Astrocyte of the hippocampus (primary cell): Measurements from ENCODE around the gene VPREB3.
A peak's percentile ranks its signal among the peaks of the same experiment; 100 is the strongest.

Source experiments
- DNase-seq: peaks from one replicate; pipeline ENCODE4 v3.0.0; 2011; ENCODE audit warnings: low read depth, low spot score

VPREB3 gene

GRCh38 chr22:23764899-23765881, 11.0 kb upstream of the VPREB3 start:
- no peak for DNase-seq

DNA sequence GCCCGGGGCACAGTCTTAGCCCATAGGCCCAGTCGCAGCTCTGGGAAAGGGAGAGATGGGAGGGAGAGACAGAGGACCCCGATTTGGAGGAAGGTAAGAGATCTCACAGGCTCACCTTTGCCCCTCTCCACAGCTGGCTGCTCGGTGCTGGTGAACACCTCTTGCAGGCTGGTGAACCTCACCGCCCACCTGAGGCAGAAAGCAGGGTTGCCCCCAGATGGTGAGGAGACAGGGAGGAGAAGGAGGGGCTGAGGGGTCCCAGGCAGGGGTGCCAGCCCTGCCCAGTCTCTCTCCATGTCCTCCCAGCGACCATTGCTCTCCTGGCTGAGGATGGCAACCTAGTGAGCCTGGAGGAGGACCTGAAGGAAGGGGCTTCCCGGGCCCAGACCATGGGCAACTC, 9.7 kb upstream of the VPREB3 start:
- DNase-seq: no peak

DNA sequence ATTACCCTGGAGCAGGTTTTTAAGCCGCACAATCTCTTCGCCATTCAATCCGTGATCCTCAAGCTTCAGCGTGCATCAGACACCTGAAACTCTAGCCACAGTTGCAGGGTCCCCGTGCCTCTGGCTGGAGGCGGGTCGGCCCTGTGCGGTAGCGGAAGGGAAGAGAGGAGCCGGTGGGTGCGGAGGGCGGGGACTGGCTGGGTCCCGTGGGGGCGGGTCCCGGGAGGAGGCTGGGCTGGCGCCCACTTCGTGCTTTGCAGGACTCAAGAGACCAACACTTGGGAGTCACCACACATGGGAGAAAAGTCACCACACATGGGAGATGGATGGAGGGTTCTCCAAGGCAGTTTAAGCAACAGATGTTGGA, 9.3 kb upstream of the VPREB3 start:
- DNase-seq: no peak

GRCh38 chr22:23762842-23763578, 8.8 kb upstream of the VPREB3 start, which contains the start of gene C22orf15:
Gene C22orf15 (plus strand): TSS chr22:23762990. CDS start chr22:23763307, 317 bp downstream.
- DNase-seq: no peak

GRCh38 chr22:23760056-23760455, 5.8 kb upstream of the VPREB3 start:
- no peak for DNase-seq

DNA sequence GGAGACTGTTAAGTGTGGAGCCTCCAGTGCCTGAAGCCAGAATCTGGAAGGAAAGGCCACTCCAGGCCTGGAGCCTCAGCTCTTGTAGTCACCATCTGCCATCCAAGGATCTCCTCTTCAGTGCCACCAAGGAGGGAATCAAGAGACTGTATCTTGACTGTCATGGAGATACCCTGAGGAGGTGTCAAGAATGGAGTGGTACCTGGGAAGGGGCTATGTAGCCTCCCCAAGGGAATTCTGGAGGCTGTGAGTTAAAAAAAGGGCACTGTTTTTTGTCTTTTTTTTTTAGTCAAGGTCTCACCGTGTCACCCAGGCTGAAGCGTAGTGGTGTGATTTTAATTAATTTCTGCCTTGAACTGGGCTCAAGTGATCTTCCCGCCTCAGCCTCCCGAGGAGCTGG, 5.3 kb upstream of the VPREB3 start:
- DNase-seq: no peak

- DNase-seq: no peak
Observed at GRCh38 chr22:23756891-23757290, 2.7 kb upstream of the VPREB3 start.

DNA sequence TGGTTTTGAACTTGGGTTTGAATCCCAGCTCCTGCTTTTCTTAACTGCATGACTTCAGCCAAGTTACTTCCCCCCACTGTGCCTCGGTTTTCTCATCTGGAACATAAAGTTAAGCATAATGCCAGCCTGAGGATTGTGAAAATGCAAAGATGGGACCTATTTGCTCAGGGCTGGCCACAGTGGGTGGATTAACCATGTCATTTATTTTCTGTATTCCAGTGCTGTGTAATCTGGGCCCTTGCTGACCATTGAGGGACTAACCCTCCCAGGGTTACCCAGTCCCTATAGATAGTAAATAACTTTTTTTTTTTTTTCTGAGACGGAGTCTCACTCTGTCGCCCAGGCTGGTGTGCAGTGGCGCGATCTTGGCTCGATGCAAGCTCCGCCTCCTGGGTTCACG, 1.5 kb upstream of the VPREB3 start:
- DNase-seq: no peak

DNA sequence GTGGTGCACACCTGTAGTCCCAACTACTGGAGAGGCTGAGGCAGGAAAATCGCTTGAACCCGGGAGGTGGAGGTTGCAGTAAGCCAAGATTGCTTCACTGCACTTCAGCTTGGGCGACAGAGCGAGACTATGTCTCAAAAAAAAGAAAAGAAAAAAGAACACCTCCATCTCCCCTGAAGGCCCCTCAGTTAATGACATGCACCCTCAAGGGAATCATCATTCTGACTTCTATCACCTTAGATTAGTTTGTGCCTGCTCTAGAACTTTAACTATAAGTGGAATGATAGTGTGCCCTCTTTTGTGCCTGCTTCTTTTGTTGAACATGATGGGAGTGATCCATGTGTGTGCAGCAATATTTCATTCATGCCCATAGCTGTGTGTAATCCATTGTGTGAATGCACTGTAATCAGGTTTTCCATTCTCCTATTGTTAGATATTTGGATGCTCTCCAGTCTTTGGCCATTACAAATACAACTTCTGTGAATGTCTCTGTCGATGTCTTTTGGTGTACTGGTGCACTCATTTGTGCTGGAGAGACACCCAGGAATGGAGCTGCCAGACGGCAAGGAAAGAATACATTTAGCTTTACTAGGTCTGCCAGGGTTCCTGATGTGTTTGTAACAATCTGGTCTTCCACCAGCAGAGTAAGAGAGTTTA, 883 bp upstream of the VPREB3 start:
- DNase-seq: peak; percentile 26

GRCh38 chr22:23753385-23753784, 840 bp downstream of the VPREB3 start:
- no peak for DNase-seq

GRCh38 chr22:23752750-23753149, 1.5 kb downstream of the VPREB3 start:
- no peak for DNase-seq

GRCh38 chr22:23752090-23752691, 2.0 kb downstream of the VPREB3 start:
- DNase-seq: no peak

DNA sequence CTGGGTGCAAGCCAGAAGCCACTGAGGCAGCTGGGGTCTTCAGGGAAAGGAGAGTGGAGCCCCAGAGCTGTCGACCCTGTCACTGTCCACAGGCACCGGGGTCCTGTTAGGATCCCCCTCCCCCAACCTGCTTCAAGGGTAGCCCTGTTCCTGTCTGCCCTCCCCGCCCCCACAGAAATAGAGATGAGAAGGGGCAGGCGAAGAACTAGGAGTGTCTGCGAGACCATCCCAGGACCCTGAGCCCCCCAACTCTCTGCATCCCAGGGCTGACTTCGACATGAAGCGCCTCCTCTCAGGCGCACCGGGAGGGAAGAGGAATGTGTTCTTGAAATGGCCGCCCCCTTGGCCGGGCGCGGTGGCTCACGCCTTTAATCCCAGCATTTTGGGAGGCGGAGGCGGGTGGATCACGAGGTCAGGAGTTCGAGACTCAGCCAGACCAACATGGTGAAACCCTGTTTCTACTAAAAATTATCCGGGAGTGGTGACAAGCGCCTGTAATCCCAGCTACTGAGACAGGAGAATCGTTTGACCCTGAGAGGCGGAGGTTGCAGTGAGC, 2.7 kb downstream of the VPREB3 start:
- no peak for DNase-seq

GRCh38 chr22:23750714-23751440, 3.3 kb downstream of the VPREB3 start, which contains the start of gene ZNF70:
Gene ZNF70 (minus strand): TSS chr22:23751112. CDS start chr22:23745140, 5,972 bp downstream.
- DNase-seq: peak; percentile 94

DNA sequence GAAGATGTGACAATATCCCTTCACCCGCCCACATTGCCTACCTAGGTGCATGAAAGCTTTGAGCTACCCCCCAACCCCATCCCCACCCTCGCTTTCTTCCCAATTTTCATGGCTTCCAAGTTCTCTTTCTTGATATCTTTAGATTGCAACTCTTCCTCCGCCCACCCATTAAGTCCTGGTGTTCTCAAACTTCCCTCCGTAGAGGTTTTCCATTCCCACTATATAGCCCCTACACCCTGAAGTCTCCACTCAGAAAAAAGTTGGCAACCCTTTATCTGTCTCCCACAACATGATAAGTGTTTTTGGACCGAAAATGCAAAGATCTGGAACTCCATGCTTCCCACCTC, 3.9 kb downstream of the VPREB3 start:
- DNase-seq: peak; percentile 12

- DNase-seq: peak; percentile 55
Observed at GRCh38 chr22:23749841-23750301, 4.4 kb downstream of the VPREB3 start.

DNA sequence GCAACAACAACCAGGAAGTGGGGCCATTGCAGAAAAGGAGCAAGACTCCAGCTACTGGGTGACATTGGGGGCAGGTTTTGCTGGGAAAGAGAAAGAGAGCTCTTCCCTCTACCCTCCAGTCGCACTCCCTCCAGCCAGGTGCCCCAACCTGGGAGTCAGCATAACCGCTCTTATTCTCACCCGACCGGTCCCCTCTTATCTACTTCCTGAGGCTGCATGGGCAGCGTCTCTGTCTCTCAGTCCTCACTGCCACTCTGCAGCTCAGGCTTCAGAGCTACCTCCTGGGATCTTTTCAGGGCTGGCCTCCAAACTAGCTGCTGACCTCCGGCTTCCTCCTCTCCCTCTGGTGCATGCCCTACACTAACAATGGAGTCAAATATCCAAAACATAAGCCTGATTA, 8.4 kb downstream of the VPREB3 start:
- DNase-seq: no peak

- no peak for DNase-seq
Observed at GRCh38 chr22:23744485-23744884, 9.7 kb downstream of the VPREB3 start.

GRCh38 chr22:23744001-23744400, 10.2 kb downstream of the VPREB3 start:
- DNase-seq: no peak

- DNase-seq: no peak
Observed at GRCh38 chr22:23743303-23743705, 10.9 kb downstream of the VPREB3 start.
